Activated CD8-positive, alpha-beta memory T cell treated with anti-CD3 and anti-CD28 coated beads, Interleukin-2, amount 10 ng/mL, durations not matched to agents 7 days and 5 days (primary cell): Measurements from ENCODE around the gene C1RL. TPM values are rescaled to one million over a fixed set of nuclear protein-coding genes. Genes with fewer than 3 reads are reported as not detected.

Experiments used
- ATAC-seq: fragments of 150-1000 bp; cut with Tn5 transposase; one replicate; pipeline ENCODE4 v1.10.0; 2021; ENCODE audit warnings: moderate library complexity
- CTCF ChIA-PET: fragments of 350-600 bp; sonication (Branson Sonifier 250); formaldehyde crosslinking; loops from one replicate; lab custom pipeline; 2021; ENCODE audit warnings: antibody characterized with exemption; lab: Charles Lee
- DNase-seq: peaks from one replicate; pipeline ENCODE4 v3.0.0-alpha.2; 2020
- H3K27ac Mint-ChIP-seq: one replicate; pipeline ENCODE4 v1.8.0; 2021; ENCODE audit warnings: mild to moderate bottlenecking, mixed read lengths
- H3K27me3 Mint-ChIP-seq: one replicate; pipeline ENCODE4 v1.8.0; 2021; ENCODE audit warnings: mixed read lengths
- H3K36me3 Mint-ChIP-seq: one replicate; pipeline ENCODE4 v1.8.0; 2021; ENCODE audit warnings: mild to moderate bottlenecking, mixed read lengths
- H3K4me1 Mint-ChIP-seq: one replicate; pipeline ENCODE4 v1.8.0; 2021; ENCODE audit warnings: mixed read lengths
- H3K4me3 Mint-ChIP-seq: one replicate; pipeline ENCODE4 v1.8.0; 2021; ENCODE audit warnings: mild to moderate bottlenecking, moderate library complexity, mixed read lengths
- H3K9me3 Mint-ChIP-seq: one replicate; pipeline ENCODE4 v1.8.0; 2022; ENCODE audit warnings: low read depth, mixed read lengths
- total RNA-seq, 2 experiments: library from RNA; stranded (reverse); gene quantifications; one replicate each; pipeline ENCODE4 v1.2.3, GENCODE V29; 2021

Gene C1RL
- total RNA-seq, 2 experiments from 2014 or later: 21.8 to 27.4 TPM

- Mint-ChIP-seq H3K4me1 (peaks cover 38% of the 10 kb centered on the region), H3K9me3 (no peaks in the 10 kb centered on the region), H3K27ac (peak overlapping the region; percentile 87), H3K27me3 (no peaks in the 10 kb centered on the region), H3K4me3 (peak overlapping the region; percentile 95), H3K36me3 (peaks cover 28% of the 10 kb centered on the region)
- ATAC-seq (peak; percentile 58), DNase-seq (peak; percentile 88)
- CTCF ChIA-PET: interaction anchor here (0.6 to 2.5 kb wide), 6 partner anchors 14 to 174 kb away, joined by 3 to 10 read pairs (median 3); partner anchors contain the start of gene C1RL
Measured at GRCh38 chr12:7130701-7131501, 21.9 kb upstream of the C1RL start.

- Mint-ChIP-seq H3K4me1 (peaks cover 38% of the 10 kb centered on the region), H3K9me3 (no peaks in the 10 kb centered on the region)
- CTCF ChIA-PET: interaction anchor here (0.6 to 2.5 kb wide), 6 partner anchors 17 to 173 kb away, joined by 3 to 10 read pairs (median 4); partner anchors contain the start of gene C1RL
Measured at GRCh38 chr12:7129872-7130691, 21.1 kb upstream of the C1RL start, which contains the start of gene CLSTN3. Gene CLSTN3 (plus strand): TSS chr12:7130371. CDS start chr12:7130649, 278 bp downstream.

GRCh38 chr12:7129287-7129871, 20.4 kb upstream of the C1RL start:
- peak overlapping the region; percentile 87 for H3K27ac Mint-ChIP-seq
- H3K4me3 Mint-ChIP-seq: peak overlapping the region; percentile 95
- H3K9me3 Mint-ChIP-seq: no peaks in the 10 kb centered on the region
- ATAC-seq (no peak), DNase-seq (no peak)
- CTCF ChIA-PET: interaction anchor here (0.6 to 2.5 kb wide), 4 partner anchors 16 to 20 kb away, joined by 4 to 9 read pairs (median 4); partner anchors contain the start of gene C1RL
- H3K27me3 Mint-ChIP-seq: no peaks in the 10 kb centered on the region
- peaks cover 38% of the 10 kb centered on the region for H3K4me1 Mint-ChIP-seq
- H3K36me3 Mint-ChIP-seq: peaks cover 14% of the 10 kb centered on the region

More at GRCh38 chr12:7129872-7130691, 21.1 kb upstream of the C1RL start, which contains the start of gene CLSTN3:
- peaks cover 20% of the 10 kb centered on the region for H3K36me3 Mint-ChIP-seq
- peak; percentile 83 for ATAC-seq
- peak; percentile 92 for DNase-seq
- H3K27ac Mint-ChIP-seq: peak within 1 kb of the TSS; percentile 87
- H3K27me3 Mint-ChIP-seq: no peaks in the 10 kb centered on the region
- peak within 1 kb of the TSS; percentile 95 for H3K4me3 Mint-ChIP-seq

GRCh38 chr12:7128681-7129286, 19.8 kb upstream of the C1RL start, which contains the start of gene RBP5:
Gene RBP5 (minus strand): TSS chr12:7128889. CDS start chr12:7128775, 114 bp downstream.
- Mint-ChIP-seq H3K27me3 (no peaks in the 10 kb centered on the region), H3K4me1 (peaks cover 38% of the 10 kb centered on the region), H3K36me3 (peaks cover 12% of the 10 kb centered on the region), H3K27ac (peak within 1 kb of the TSS; percentile 87), H3K4me3 (peak within 1 kb of the TSS; percentile 95), H3K9me3 (no peaks in the 10 kb centered on the region)
- no peak for ATAC-seq
- CTCF ChIA-PET: interaction anchor here (1.0 to 1.2 kb wide), 2 partner anchors 16 to 17 kb away, joined by 4 read pairs; no protein-coding TSS in a partner anchor
- no peak for DNase-seq

GRCh38 chr12:7127916-7128626, 19.1 kb upstream of the C1RL start:
- Mint-ChIP-seq H3K4me3 (peak overlapping the region; percentile 95), H3K4me1 (peaks cover 36% of the 10 kb centered on the region), H3K27ac (no peak overlapping the region), H3K27me3 (no peaks in the 10 kb centered on the region), H3K36me3 (peaks cover 7% of the 10 kb centered on the region), H3K9me3 (no peaks in the 10 kb centered on the region)
- no peak for ATAC-seq
- CTCF ChIA-PET: interaction anchor here (1.2 kb wide), 1 partner anchor 15 kb away, joined by 4 read pairs; no protein-coding TSS in a partner anchor
- DNase-seq: no peak

- Mint-ChIP-seq H3K4me3 (no peak overlapping the region), H3K4me1 (peaks cover 14% of the 10 kb centered on the region), H3K36me3 (no peaks in the 10 kb centered on the region), H3K9me3 (no peaks in the 10 kb centered on the region), H3K27me3 (no peaks in the 10 kb centered on the region), H3K27ac (no peak overlapping the region)
- no peak for DNase-seq
- ATAC-seq: no peak
- CTCF ChIA-PET: interaction anchor here (0.9 to 2.1 kb wide), 4 partner anchors 12 to 20 kb away, joined by 3 to 10 read pairs (median 4); no protein-coding TSS in a partner anchor
Measured at GRCh38 chr12:7125632-7126227, 16.7 kb upstream of the C1RL start.

- DNase-seq: no peak
- H3K27ac Mint-ChIP-seq: no peak overlapping the region
- peaks cover 5% of the 10 kb centered on the region for H3K4me1 Mint-ChIP-seq
- no peaks in the 10 kb centered on the region for H3K36me3 Mint-ChIP-seq
- CTCF ChIA-PET: interaction anchor here (1.3 to 2.1 kb wide), 4 partner anchors 11 to 149 kb away, joined by 3 to 10 read pairs (median 5); no protein-coding TSS in a partner anchor
- H3K27me3 Mint-ChIP-seq: no peaks in the 10 kb centered on the region
- no peaks in the 10 kb centered on the region for H3K9me3 Mint-ChIP-seq
- H3K4me3 Mint-ChIP-seq: no peak overlapping the region
- ATAC-seq: no peak
Measured at GRCh38 chr12:7123806-7124522, 14.9 kb upstream of the C1RL start.

- no peak overlapping the region for H3K4me3 Mint-ChIP-seq
- DNase-seq: no peak
- ATAC-seq: no peak
- H3K27ac Mint-ChIP-seq: no peak overlapping the region
- H3K36me3 Mint-ChIP-seq: no peaks in the 10 kb centered on the region
- peaks cover 3% of the 10 kb centered on the region for H3K4me1 Mint-ChIP-seq
- no peaks in the 10 kb centered on the region for H3K9me3 Mint-ChIP-seq
- CTCF ChIA-PET: interaction anchor here (1.3 to 1.6 kb wide), 3 partner anchors 13 to 148 kb away, joined by 3 to 7 read pairs (median 3); no protein-coding TSS in a partner anchor
- no peaks in the 10 kb centered on the region for H3K27me3 Mint-ChIP-seq
Measured at GRCh38 chr12:7122811-7123769, 14.1 kb upstream of the C1RL start.

GRCh38 chr12:7121324-7121723, 12.3 kb upstream of the C1RL start:
- no peak overlapping the region for H3K4me3 Mint-ChIP-seq
- no peaks in the 10 kb centered on the region for H3K4me1 Mint-ChIP-seq
- H3K9me3 Mint-ChIP-seq: no peaks in the 10 kb centered on the region
- peaks cover under 1% of the 10 kb centered on the region for H3K36me3 Mint-ChIP-seq
- ATAC-seq: no peak
- CTCF ChIA-PET: interaction anchor here (1.8 kb wide), 1 partner anchor 19 kb away, joined by 3 read pairs; no protein-coding TSS in a partner anchor
- no peaks in the 10 kb centered on the region for H3K27me3 Mint-ChIP-seq
- no peak overlapping the region for H3K27ac Mint-ChIP-seq
- no peak for DNase-seq

- ATAC-seq: no peak
- Mint-ChIP-seq H3K4me1 (no peaks in the 10 kb centered on the region), H3K27ac (no peak overlapping the region), H3K36me3 (peaks cover 6% of the 10 kb centered on the region), H3K27me3 (no peaks in the 10 kb centered on the region), H3K9me3 (no peaks in the 10 kb centered on the region), H3K4me3 (no peak overlapping the region)
- CTCF ChIA-PET: interaction anchor here (1.8 to 2.3 kb wide), 2 partner anchors 12 to 21 kb away, joined by 3 to 13 read pairs; partner anchors contain the start of gene C1RL
- DNase-seq: no peak
Measured at GRCh38 chr12:7120166-7120565, 11.2 kb upstream of the C1RL start.
